Stimulated activated CD4-positive, alpha-beta T cell treated with anti-CD3 and anti-CD28 coated beads, Interleukin-2, amount 100 ng/mL, for 24 hours (primary cell): Measurements from ENCODE around the gene ZNF222.

Experiments
- DNase-seq, 2 donors: peaks; one replicate each; pipeline ENCODE4 v3.0.0-alpha.2; 2020

ZNF222 gene

GRCh38 chr19:44055870-44056269 is 30.7 kb downstream of the ZNF222 start:
- DNase-seq = no peak

GRCh38 chr19:44059229-44059628 is 34.0 kb downstream of the ZNF222 start:
- no peak for DNase-seq

- no peak for DNase-seq
Observed at GRCh38 chr19:44061038-44061437, 35.9 kb downstream of the ZNF222 start.

DNA sequence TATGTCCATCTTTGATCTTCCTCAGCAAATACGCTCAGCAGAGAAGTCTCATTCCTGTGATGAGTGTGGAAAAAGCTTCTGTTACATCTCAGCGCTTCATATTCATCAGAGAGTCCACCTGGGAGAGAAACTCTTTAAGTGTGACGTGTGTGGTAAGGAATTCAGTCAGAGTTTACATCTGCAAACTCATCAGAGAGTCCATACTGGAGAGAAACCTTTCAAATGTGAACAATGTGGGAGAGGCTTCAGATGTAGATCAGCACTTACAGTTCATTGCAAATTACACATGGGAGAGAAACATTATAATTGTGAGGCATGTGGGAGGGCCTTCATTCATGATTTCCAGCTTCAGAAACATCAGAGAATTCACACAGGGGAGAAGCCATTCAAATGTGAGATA is 41.1 kb downstream of the ZNF222 start:
- DNase-seq = no peak

DNA sequence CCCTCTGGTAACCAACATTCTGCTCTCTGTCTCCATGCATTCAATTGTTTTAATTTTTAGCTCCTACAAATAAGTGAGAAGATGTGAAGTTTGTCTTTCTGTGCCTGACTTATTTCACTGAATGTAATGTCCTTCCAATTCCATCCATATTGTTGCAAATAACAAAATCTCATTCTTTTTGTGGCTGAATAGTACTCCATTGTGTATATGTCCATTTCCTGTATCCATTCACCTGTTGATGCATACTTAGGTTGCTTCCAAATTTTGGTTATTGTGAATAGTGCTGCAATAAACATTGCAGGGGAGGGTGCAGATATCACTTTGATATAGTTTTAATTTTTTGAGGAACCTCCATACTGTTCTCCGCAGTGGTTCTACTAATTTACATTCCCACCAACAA is 44.2 kb downstream of the ZNF222 start:
- no peak for DNase-seq

DNA sequence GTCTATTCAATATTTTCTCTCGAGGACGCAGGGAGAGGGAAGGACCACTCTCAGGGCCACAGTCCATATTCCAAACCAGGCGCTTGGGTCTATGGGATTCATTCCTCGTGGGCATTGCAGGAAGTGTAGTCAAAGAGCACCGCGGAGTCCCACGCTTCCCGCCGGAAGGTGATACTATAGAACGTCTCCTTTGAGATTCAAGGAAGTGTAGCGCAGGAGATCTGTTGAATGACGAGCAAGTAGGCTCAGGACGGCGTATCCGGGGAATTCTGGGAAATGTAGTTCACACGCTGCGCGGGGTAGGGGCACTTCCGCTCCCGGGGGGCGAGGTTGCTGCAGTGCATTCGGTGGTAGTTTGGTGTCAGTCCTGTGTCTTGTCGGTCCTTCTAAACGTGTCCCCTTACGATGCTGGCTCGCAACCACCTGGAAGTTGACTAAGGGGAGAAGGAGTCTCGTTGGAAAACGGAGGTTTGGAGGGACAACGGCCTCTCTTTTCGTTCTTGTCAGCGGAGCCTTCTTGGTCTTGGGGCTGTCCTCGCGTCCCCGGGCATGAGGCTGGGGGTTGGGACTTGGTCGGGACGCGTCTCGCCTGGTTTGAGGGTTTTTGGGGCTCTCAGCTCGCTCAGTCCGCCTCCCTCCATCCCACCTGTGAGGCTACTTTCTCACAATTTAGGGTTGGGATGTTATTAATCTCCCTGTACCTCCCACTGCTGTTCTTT is 46.8 kb downstream of the ZNF222 start, which contains the start of gene ZNF284:
Gene ZNF284, plus strand, starts transcription at position 336 of the 719 bp plus-strand sequence. CDS start 4,231 bp downstream, outside the sequence.
- DNase-seq = peak; percentile 79 to 82

DNA sequence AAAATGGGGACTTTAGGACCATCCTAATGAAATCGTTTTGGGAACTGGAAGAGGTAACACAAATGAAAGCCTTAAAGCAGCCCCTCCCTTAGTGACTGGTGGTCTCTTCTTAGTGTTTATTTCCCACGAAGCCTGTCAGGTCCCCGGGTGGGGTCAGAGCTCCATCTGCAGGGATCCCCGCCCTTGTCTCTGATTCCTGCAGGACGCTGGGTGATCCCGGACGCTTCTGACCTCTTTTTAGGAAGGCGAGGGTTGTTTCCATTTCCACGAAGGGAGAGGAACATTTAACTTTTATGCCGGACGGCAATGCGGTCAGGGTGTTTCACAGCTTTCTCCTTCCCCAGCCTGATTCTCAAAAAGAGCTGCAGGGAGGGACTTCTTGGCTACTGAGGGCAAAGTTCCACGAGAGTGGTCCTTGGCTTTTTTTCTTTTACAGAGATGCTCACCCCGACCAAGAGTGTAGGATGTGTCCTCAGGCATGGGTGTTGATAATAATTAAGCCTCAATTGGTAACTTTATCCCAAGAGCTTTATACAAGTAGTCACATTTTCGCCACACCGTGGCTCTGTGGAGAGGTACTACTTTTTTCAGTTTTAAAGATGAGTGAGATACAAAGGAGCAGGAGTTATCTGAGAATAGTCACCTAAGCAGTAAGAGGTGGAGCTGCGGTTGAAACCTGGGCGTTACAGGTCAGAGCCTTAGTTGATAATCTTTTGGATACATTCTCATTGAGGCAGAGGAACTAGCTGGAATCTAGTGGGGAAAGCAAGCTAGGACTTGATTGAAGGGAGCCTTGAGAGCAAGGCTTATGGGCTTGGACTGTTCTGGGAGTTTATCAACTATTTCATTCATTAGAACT is 47.6 kb downstream of the ZNF222 start:
- DNase-seq = no peak

DNA sequence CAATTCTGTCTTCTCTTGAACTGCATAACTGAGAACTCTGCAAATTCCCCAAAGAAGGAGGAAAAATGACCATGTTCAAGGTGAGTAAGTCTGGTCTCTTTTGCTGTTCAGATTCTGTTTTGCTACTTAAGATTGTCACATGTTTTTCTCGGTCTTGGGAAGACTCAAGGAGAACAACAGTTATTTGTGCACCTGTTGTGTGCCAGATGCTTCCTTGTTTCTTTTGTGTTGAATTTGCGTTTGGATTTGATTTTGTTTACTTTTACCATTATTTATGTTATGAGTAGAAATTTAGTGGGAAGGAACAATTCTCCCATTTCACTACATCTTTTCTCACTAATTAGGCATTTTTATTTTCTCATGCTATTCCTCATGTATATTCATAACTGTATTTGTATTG is 51.1 kb downstream of the ZNF222 start:
- DNase-seq = no peak
